Thyroid gland (tissue), 4 donors: Measurements from ENCODE around the gene ANKRD33B.

Experiments used
- POLR2A ChIP-seq, 2 donors: fragments of 450-650 bp; IDR thresholded peaks; one replicate each; pipeline ENCODE4 v1.6.1; 2017; ENCODE audit warnings: antibody characterized with exemption in 2 of 2, mild to moderate bottlenecking in 2 of 2, moderate library complexity in 1 of 2
- TF ChIP-seq, protein P1 (sequence below), 6 experiments: fragments of 200-600 bp in 3 of 6; fragments of 450-650 bp in 3 of 6; sonication (generic) in 3 of 6; IDR thresholded peaks; one replicate each; pipeline ENCODE4 v1.5.1; 2016 to 2019; ENCODE audit warnings: antibody characterized with exemption in 6 of 6, mild to moderate bottlenecking in 2 of 6, inconsistent platforms in 1 of 6, moderate library complexity in 1 of 6

DNA sequence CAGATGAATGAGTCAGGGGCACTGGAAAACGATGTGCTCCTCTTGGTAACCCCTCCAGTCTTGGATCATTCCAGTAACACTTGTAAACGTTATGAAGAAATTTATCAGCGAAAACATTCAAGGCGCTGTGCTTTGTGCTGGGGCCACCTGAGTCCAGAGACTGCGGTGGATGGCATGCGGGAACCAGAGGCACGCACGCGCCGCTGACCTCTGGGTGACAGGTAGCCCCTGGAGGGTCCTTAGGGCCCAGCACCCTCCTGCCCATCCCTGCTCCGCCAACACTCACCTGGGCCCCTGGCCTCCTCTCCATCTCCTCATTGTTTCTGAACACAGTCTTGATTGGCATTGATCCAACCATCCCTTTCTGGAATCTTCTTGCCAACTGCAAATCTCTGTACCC is 110.2 kb downstream of the ANKRD33B start:
- no peak for TF ChIP-seq POLR2A (IDR thresholded peaks at IDR 0.05)
- TF ChIP-seq, protein P1, sequence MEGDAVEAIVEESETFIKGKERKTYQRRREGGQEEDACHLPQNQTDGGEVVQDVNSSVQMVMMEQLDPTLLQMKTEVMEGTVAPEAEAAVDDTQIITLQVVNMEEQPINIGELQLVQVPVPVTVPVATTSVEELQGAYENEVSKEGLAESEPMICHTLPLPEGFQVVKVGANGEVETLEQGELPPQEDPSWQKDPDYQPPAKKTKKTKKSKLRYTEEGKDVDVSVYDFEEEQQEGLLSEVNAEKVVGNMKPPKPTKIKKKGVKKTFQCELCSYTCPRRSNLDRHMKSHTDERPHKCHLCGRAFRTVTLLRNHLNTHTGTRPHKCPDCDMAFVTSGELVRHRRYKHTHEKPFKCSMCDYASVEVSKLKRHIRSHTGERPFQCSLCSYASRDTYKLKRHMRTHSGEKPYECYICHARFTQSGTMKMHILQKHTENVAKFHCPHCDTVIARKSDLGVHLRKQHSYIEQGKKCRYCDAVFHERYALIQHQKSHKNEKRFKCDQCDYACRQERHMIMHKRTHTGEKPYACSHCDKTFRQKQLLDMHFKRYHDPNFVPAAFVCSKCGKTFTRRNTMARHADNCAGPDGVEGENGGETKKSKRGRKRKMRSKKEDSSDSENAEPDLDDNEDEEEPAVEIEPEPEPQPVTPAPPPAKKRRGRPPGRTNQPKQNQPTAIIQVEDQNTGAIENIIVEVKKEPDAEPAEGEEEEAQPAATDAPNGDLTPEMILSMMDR (IDR thresholded peaks at IDR 0.05): no peak
